HG03342 (cell line): Measurements from ENCODE around the gene OVCA2.

Source experiments
- ATAC-seq: cut with Tn5 transposase; IDR thresholded peaks from one replicate; pipeline ENCODE4 v1.9.1; 2021; ENCODE audit warnings: mild to moderate bottlenecking, moderate library complexity; ENCODE audit not compliant: unreplicated experiment

The OVCA2 gene

GRCh38 chr17:2041561-2042389, at the start of gene OVCA2:
TSS of gene OVCA2 (plus strand) at chr17:2042022. CDS start at chr17:2042048, 26 bp downstream.
- ATAC-seq: peak; percentile 85

- ATAC-seq: no peak
These were observed 49.3 kb upstream of the OVCA2 start for GRCh38 chr17:1992541-1992940.

DNA sequence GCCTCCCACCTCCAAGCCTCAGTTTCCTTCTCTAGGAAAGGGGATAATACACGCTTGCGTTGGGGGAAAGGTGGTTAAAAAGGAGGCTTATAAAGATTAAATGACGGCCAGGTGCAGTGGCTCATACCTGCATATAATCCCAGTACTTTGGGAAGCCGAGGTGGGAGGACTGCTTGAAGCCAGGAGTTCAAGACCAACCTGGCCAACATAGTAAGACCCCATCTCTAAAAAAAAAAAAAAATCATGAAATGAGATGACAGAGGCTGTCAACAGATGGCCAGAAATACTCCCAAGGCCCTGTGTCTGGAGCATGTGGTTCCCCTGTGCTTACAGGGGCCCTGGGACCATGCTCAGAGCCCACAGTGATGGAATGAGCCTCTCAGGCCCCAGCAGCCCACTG, 47.1 kb upstream of the OVCA2 start:
- ATAC-seq: no peak

DNA sequence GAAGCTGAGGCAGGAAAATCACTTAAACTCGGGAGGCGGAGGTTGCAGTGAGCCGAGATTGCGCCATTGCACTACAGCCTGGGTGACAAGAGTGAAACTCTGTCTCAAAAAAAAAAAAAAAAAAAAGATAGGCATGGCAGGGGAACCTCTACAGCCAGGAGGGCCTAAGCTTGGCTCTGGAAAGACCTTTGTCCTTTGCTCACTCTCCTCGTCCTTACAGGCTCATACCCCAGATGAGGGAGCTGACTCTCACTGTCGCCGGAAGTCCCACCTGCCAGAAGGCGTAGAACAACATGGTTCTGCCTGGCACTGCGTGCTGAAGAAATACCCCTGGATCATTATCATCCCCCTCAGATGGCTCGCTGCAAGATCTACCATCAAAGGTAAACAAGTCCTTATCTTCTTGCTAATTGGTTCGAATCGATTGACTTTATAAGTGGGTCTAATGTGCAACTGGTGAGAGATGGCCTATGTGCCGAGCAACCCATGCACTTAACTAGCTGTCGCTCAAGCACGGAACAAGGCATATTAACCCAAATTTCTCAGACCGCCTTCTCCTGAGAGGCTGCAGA, 46.4 kb upstream of the OVCA2 start:
- ATAC-seq: no peak

DNA sequence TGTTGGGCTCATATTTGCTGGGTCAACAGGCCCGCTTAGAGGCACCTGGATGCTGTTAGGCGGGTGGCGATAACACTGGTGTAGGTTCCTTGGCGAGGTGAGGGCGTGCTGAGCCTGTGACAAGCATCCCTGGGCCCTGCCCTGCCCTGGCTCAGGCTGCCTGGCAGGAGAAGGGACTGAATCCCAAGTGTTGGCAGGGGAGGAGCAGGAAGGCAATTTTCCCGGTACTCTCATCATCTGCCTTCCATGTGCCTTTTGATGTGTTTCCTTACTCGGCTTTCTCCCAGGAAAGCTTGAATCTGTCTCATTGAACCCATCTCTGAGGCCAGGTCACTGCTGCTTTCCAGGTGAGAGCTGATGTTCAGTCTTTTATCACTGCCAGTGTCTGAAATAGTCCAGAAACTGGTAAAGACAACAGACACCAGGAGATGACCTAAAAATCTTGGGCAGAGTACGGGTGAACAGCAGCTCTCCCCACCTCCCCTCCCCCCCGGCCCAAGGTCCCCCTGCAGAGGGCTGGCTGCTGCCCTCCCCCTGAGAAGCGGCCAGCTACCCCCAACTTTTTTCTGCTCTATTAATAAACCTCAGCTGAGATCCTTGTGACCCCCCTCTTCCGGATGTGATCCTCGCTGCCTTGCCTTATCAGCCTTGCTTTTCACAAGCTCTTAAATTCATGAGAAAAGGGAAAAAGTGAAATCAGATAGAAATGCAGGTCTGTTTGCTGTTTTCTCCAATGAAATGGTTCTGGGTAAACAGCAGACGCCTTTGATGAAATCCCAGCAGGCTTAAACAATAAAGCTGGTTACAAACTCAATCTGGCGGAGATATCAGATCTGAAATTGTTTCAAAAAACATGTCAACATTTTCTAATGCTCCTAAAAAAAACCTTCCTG, 45.7 kb upstream of the OVCA2 start:
- ATAC-seq: no peak

GRCh38 chr17:1996800-1997288, 45.0 kb upstream of the OVCA2 start:
- no peak for ATAC-seq

DNA sequence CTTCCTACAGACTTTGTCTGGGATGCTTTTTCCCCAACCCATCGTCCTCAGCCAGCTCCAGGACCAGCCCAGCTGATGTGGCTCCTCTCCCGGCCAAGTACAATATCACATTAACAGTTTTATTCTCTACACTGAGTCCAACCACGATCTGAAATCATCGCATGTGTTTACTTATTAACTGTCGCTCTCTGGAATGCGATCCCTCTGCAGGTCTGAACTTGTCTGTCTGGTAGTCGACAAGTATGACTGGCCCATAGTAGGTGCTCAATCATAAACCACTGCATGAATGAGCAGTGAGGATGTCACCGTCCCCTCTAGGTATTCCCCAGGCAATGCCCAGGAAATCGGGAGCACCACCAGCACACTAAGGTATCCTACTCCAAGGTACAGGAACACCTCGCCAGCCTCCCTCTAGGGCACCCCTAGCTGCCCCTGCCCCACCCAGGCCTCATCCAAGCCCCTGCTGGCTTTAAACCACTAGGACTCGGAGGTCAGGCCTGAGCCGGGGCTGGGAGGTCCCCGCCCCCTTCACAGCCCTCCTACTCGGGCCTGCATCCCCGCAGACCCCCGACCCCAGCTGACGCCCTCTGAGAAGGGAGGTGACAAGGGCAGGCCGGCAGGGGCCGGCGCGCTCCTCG, 44.4 kb upstream of the OVCA2 start:
- ATAC-seq: no peak

DNA sequence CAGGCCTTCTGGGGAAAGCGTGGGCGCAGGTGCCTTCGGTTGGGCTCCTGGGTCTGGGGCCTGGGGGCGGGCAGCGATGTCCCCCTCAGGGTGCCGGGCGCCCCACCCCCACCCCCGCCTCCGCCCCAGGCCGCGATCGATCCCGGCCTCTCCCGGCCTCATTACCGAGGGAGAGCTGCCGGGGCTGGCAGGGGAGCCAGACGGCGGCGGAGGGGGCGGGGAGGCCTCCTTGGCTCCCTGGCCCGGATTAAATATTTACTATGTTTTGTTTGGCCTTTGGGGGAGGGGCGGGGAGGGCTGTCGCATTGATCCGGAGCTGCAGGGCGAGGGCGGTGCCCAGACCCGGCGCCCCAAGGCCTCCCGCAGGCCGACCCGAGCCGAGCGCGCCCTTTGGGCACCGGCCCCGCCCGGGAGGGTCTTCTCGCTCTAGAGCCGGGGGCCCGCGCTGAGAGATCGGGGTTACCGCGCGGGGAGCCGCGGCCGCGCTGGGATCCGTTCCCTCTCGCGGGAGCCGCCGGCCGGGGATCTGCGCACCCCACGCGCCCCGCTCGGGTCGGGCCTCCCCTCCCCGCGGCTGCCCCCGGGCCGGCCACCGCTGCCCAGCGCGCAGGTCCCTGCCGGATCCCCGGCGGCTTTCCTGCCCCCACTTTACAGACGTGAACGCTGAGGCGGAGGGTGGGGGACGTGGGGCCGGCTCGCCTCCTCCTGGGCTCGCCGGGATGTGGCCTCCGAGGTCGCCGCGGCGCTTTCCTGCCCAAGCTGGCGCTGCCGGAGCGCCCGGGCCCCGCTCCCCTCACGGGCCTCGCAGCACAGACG, 43.7 kb upstream of the OVCA2 start:
- no peak for ATAC-seq

DNA sequence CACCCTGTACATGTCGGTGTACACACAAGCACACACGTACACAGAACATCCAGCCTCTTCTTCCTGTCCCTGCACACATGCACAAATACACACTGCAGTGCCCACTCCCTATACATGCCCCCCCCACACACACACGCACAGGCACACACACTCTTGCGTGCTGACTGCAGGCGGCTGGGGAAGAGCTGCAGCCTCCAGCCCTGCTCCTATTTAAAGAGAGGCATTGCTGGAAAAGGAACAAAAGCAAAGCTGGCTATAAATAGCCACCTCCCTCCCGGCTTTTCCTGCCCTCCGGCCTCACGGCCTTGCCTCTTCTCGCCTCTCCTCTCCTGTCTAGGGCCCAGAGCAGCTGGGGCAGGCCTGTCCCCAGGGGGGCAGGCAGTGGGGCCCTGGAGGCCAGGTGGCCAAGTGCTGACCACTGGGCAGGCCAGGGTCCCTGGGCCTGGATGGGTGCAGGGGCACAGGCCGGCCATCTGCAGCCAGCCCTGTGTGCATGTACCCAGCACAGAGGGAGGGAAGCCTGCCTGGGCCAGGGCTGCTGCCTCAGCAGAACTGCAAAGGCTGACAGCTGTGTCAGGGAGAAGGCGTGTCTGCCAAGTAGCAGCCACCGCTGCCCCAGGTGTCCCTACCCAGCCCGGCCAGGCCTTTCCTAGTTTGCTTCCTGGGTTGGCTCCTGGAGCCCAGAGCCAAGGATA, 42.1 kb upstream of the OVCA2 start:
- no peak for ATAC-seq

GRCh38 chr17:2002767-2003329, 39.0 kb upstream of the OVCA2 start:
- ATAC-seq: no peak

GRCh38 chr17:2003525-2003924, 38.3 kb upstream of the OVCA2 start:
- ATAC-seq: no peak

GRCh38 chr17:2004435-2004952, 37.3 kb upstream of the OVCA2 start:
- no peak for ATAC-seq

GRCh38 chr17:2008332-2009126, 33.3 kb upstream of the OVCA2 start:
- ATAC-seq: no peak

- ATAC-seq: no peak
These were observed 32.1 kb upstream of the OVCA2 start for GRCh38 chr17:2009737-2010136.

DNA sequence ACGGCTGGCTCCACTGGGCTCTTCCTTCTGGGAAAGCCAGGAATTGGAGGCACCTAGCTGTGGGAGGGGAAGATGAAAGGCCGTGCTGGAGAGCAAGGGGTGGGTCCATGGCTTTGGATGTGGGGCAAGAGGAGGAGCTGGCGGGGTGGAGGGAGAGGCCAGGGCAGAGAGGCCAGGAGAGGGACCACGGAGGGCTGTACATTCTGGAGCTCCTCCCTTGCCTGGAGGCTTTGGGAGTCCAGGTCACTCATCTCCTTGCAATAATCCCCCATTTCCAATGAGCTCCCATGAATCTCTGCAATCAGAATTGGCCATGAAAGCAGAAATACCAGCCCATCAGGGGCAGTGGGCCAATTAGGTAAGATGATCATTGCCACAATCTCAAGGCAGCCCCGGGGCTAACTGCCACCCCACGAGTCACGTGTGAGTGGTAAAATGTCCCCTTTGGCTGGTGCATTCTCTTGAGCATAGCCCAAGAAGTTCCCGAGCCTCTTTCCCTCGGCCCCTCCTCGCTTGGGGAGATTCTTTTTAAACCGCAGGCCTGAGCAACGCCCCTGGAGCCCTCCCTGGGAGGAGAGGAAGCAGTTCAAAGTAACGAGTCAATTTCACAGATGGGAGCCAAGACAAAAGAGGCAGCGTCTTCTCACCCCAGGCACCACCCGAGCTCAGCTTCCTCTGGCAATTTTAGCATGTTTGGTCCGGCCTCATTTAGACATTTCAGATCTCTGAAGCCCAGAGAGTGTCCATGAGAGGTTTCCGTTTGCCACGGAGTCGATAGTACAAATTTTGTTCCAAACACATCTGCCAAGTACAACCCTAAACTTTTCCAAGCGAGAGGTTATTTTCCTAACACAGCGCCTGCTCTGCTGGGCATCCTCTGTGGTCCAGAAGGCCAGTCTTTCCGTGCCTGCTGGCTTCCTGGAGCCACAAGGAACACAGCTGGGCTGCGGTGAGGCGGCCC, 30.1 kb upstream of the OVCA2 start:
- no peak for ATAC-seq

GRCh38 chr17:2012499-2012898, 29.3 kb upstream of the OVCA2 start:
- no peak for ATAC-seq
